ENCODE results near the gene TP53AIP1. TPM values are rescaled to one million over a fixed set of nuclear protein-coding genes. Genes with fewer than 3 reads are reported as not detected.

The TP53AIP1 gene
- total and polyA plus RNA-seq, 9 of the 15 experiments (the other 6 are each of a cell fraction or from before 2014, with no cell fraction given): not detected

GRCh38 chr11:128906185-128907050 is 36.3 kb downstream of the TP53AIP1 start (continued):
- TF ChIP-seq ZNF639 (CRISPR knock-in tag; conservative IDR thresholded peaks at IDR 0.05 in 1 of 2, IDR thresholded peaks at IDR 0.05 in 1 of 2) (no peak), RCOR1 (IDR thresholded peaks at IDR 0.05; ENCODE audit: borderline replicate concordance in 1 of 2, low read depth in 2 of 2, low read length in 2 of 2) (no peak), ATF3 (IDR thresholded peaks at IDR 0.05) (no peak), ATF3 (CRISPR knock-in tag; conservative IDR thresholded peaks at IDR 0.05) (no peak), ZNF561 (CRISPR knock-in tag; conservative IDR thresholded peaks at IDR 0.05) (no peak), SRSF3 (IDR thresholded peaks at IDR 0.05; ENCODE audit: insufficient read depth, low read length) (no peak), IRF2 (CRISPR knock-in tag; IDR thresholded peaks at IDR 0.05) (no peak), HDAC6 (IDR thresholded peaks at IDR 0.05; ENCODE audit: low read depth, low read length) (no peak)

Measured in K562 (cell line).